T-helper 1 cell (primary cell): ENCODE results near the gene HECW1.
A peak's percentile ranks its signal among the peaks of the same experiment; 100 is the strongest.

ENCODE experiments used
- DNase-seq, 5 donors: peaks; one replicate each; pipeline ENCODE4 v3.0.0-alpha.2; 2012 to 2020

HECW1 gene

GRCh38 chr7:43385309-43385680 is 272.8 kb downstream of the HECW1 start:
- DNase-seq = no peak

- DNase-seq = no peak
These were observed 273.4 kb downstream of the HECW1 start for GRCh38 chr7:43385856-43386255.

GRCh38 chr7:43387932-43388331 is 275.5 kb downstream of the HECW1 start:
- DNase-seq = no peak

- no peak for DNase-seq
These were observed 278.1 kb downstream of the HECW1 start for GRCh38 chr7:43390576-43390975.

- DNase-seq = no peak
These were observed 279.1 kb downstream of the HECW1 start for GRCh38 chr7:43391518-43391917.

GRCh38 chr7:43392638-43393330 is 280.3 kb downstream of the HECW1 start:
- DNase-seq = no peak

- no peak for DNase-seq
These were observed 282.1 kb downstream of the HECW1 start for GRCh38 chr7:43394441-43395130.

- DNase-seq = no peak
These were observed 282.9 kb downstream of the HECW1 start for GRCh38 chr7:43395351-43395750.

GRCh38 chr7:43396187-43396740 is 283.8 kb downstream of the HECW1 start:
- no peak for DNase-seq

- DNase-seq = no peak
These were observed 286.4 kb downstream of the HECW1 start for GRCh38 chr7:43398831-43399230.

- DNase-seq = no peak
These were observed 293.5 kb downstream of the HECW1 start for GRCh38 chr7:43405948-43406347.

GRCh38 chr7:43406961-43407360 is 294.5 kb downstream of the HECW1 start:
- DNase-seq = no peak

- DNase-seq = no peak
These were observed 296.5 kb downstream of the HECW1 start for GRCh38 chr7:43408981-43409380.

- no peak for DNase-seq
These were observed 305.0 kb downstream of the HECW1 start for GRCh38 chr7:43417455-43417854.

GRCh38 chr7:43430411-43430810 is 318.0 kb downstream of the HECW1 start:
- no peak for DNase-seq

- no peak for DNase-seq
These were observed 318.7 kb downstream of the HECW1 start for GRCh38 chr7:43431020-43431595.

GRCh38 chr7:43433639-43434038 is 321.2 kb downstream of the HECW1 start:
- DNase-seq = no peak

- DNase-seq = no peak
These were observed 324.6 kb downstream of the HECW1 start for GRCh38 chr7:43437001-43437400.

GRCh38 chr7:43438897-43439479 is 326.5 kb downstream of the HECW1 start:
- DNase-seq = no peak

GRCh38 chr7:43439631-43440401 is 327.4 kb downstream of the HECW1 start:
- DNase-seq = peak in 4 of 5 donors; percentile 21 to 56 (median 38)

GRCh38 chr7:43441231-43442130 is 329.0 kb downstream of the HECW1 start:
- DNase-seq = no peak

- no peak for DNase-seq
These were observed 330.9 kb downstream of the HECW1 start for GRCh38 chr7:43443381-43443780.
